Smooth muscle cell (in vitro differentiated cells): ENCODE data around the gene ST6GAL2. TPM values are rescaled to one million over a fixed set of nuclear protein-coding genes. Genes with fewer than 3 reads are reported as not detected.

Source experiments
- DNase-seq: peaks from one replicate; lab custom pipeline; 2025; ENCODE audit not compliant: unreplicated experiment; lab: John Stamatoyannopoulos, UW
- H2AFZ ChIP-seq: fragments of 200-600 bp; sonication (generic); 2 replicates; pipeline ENCODE4 v1.6.0; 2016; ENCODE audit warnings: antibody characterized with exemption, low read depth, mild to moderate bottlenecking
- H3F3A ChIP-seq: fragments of 200-600 bp; sonication (generic); 2 replicates; pipeline ENCODE4 v1.6.0; 2017; ENCODE audit warnings: antibody characterized with exemption, low read depth
- H3K27ac ChIP-seq: fragments of 200-600 bp; sonication (generic); 2 replicates; pipeline ENCODE4 v1.5.1; 2016; ENCODE audit warnings: low read depth, mild to moderate bottlenecking
- H3K27me3 ChIP-seq: fragments of 200-600 bp; sonication (generic); 2 replicates; pipeline ENCODE4 v1.6.1; 2016; ENCODE audit warnings: low read depth, mild to moderate bottlenecking
- H3K36me3 ChIP-seq: fragments of 200-600 bp; sonication (generic); 2 replicates; pipeline ENCODE4 v1.5.1; 2016; ENCODE audit warnings: low read depth
- H3K4me1 ChIP-seq: fragments of 200-600 bp; sonication (generic); 2 replicates; pipeline ENCODE4 v1.5.1; 2016; ENCODE audit warnings: low read depth
- H3K4me2 ChIP-seq: fragments of 200-600 bp; sonication (generic); 2 replicates; pipeline ENCODE4 v1.6.0; 2016; ENCODE audit warnings: mild to moderate bottlenecking
- H3K4me3 ChIP-seq: fragments of 200-600 bp; sonication (generic); 2 replicates; pipeline ENCODE4 v1.5.1; 2016; ENCODE audit warnings: mild to moderate bottlenecking
- H3K79me2 ChIP-seq: fragments of 200-600 bp; sonication (generic); 2 replicates; pipeline ENCODE4 v1.6.0; 2016; ENCODE audit warnings: low read depth, mild to moderate bottlenecking
- H3K9ac ChIP-seq: fragments of 200-600 bp; sonication (generic); 2 replicates; pipeline ENCODE4 v1.6.0; 2016; ENCODE audit warnings: low read depth
- H3K9me3 ChIP-seq: fragments of 200-600 bp; sonication (generic); replicated peaks from 2 replicates; pipeline ENCODE4 v1.5.1; 2016; ENCODE audit warnings: low read depth
- H4K20me1 ChIP-seq: fragments of 200-600 bp; sonication (generic); 2 replicates; pipeline ENCODE4 v1.6.0; 2016; ENCODE audit warnings: low read depth
- CTCF ChIP-seq: fragments of 200-600 bp; sonication (generic); IDR thresholded peaks from 2 replicates; pipeline ENCODE4 v1.5.1; 2017; ENCODE audit warnings: borderline replicate concordance, mild to moderate bottlenecking, antibody characterized with exemption; ENCODE audit not compliant: insufficient read depth, poor library complexity, severe bottlenecking
- WGBS: methylation state at CpG from one replicate; pipeline ENCODE4 v1.1.7; 2016; ENCODE audit warnings: low lambda C conversion rate; 5-methylcytosine and 5-hydroxymethylcytosine counted together
- polyA plus RNA-seq: library from polyadenylated mRNA; unstranded; fragments of >200 nt; fragmentation: Nextera tagmentation; extraction: Ambion mirVana; gene quantifications from 2 replicates; pipeline ENCODE4 v1.2.1, GENCODE V29; 2016
- total RNA-seq: library from RNA; depleted of rRNA; stranded (reverse); fragments of >200 nt; gene quantifications from 2 replicates; pipeline ENCODE4 v1.2.3, GENCODE V29; 2014

The ST6GAL2 gene
- total and polyA plus RNA-seq, 2 experiments from 2014 or later: 42.5 to 64.6 TPM

- H3K4me1 ChIP-seq: peaks cover 15% of the 10 kb centered on the region
- no peak overlapping the region for H3K4me3 ChIP-seq
- DNase-seq: no peak
- no peaks in the 10 kb centered on the region for H3K36me3 ChIP-seq
- no peaks in the 10 kb centered on the region for H4K20me1 ChIP-seq
- peak overlapping the region; percentile 76 for H3K27ac ChIP-seq
- no peaks in the 10 kb centered on the region for H3K9me3 ChIP-seq
- H3K27me3 ChIP-seq: no peaks in the 10 kb centered on the region
- no peak overlapping the region for H2AFZ ChIP-seq
- no peak overlapping the region for H3K9ac ChIP-seq
- no peaks in the 10 kb centered on the region for H3K79me2 ChIP-seq
- no peak for TF ChIP-seq CTCF
- H3F3A ChIP-seq: no peaks in the 10 kb centered on the region
- WGBS: 59% methylated on average over 5 of the region's 5 CpGs
- peak overlapping the region; percentile 22 for H3K4me2 ChIP-seq
Observed at GRCh38 chr2:106798826-106799552, 87.0 kb downstream of the ST6GAL2 start.

- no peak for DNase-seq
- Histone ChIP-seq H3K27me3 (no peaks in the 10 kb centered on the region), H2AFZ (no peak overlapping the region), H4K20me1 (no peaks in the 10 kb centered on the region), H3K4me2 (no peak overlapping the region), H3K9ac (no peak overlapping the region), H3K9me3 (no peaks in the 10 kb centered on the region), H3K27ac (no peak overlapping the region), H3K36me3 (no peaks in the 10 kb centered on the region), H3F3A (no peaks in the 10 kb centered on the region), H3K4me3 (no peak overlapping the region), H3K79me2 (no peaks in the 10 kb centered on the region), H3K4me1 (peaks cover 15% of the 10 kb centered on the region)
- no peak for TF ChIP-seq CTCF
- 94% methylated on average over 5 of the region's 5 CpGs for WGBS
Observed at GRCh38 chr2:106797494-106797893, 88.5 kb downstream of the ST6GAL2 start.

DNA sequence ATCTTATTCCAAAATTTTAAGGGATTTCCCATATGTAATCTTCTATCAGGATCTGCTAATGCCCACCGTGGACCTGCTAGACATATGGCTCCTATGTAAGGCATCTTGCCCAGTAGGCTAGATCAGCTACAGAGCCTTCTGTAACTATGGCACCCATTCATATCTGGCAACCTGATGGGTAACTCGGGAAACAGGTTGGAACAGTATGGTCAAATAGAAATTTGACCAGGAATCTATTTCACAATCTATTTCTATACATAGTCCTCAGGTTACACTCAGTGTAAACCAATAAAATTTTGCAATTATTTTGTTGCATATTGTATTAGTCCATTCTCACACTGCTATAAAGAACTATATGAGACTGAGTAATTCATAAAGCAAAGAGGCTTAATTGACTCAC is 93.3 kb downstream of the ST6GAL2 start:
- Histone ChIP-seq H3K27ac (no peak overlapping the region), H3K4me1 (no peaks in the 10 kb centered on the region), H3K9me3 (no peaks in the 10 kb centered on the region), H3K4me2 (no peak overlapping the region), H3K36me3 (no peaks in the 10 kb centered on the region), H3F3A (no peaks in the 10 kb centered on the region), H3K9ac (no peak overlapping the region), H2AFZ (no peak overlapping the region), H3K79me2 (no peaks in the 10 kb centered on the region), H4K20me1 (no peaks in the 10 kb centered on the region), H3K27me3 (no peaks in the 10 kb centered on the region), H3K4me3 (no peak overlapping the region)
- 78% methylated on average over 2 of the region's 2 CpGs for WGBS
- DNase-seq: no peak
- no peak for TF ChIP-seq CTCF

DNA sequence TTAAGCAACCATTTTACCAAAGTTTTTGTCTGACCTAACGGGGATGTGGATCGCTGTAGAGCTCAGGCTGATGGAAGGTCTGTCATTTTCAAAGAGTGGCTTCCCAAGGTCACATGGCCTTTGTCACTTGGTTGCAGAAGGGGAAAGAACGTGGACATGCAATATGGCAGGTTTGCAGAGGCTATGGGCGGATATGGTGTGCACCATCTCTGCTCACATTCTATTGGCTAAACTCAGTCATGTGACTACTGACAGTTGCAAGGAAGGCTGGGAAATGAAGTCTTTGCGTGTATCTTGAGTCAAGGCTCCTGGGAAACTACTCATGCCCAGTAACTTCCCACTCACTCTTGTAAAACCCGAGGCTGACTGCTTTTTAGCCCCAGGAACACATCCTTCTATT is 96.8 kb downstream of the ST6GAL2 start:
- no peaks in the 10 kb centered on the region for H3K4me1 ChIP-seq
- H3K79me2 ChIP-seq: no peaks in the 10 kb centered on the region
- H3K36me3 ChIP-seq: no peaks in the 10 kb centered on the region
- WGBS: 79% methylated on average over 6 of the region's 6 CpGs
- H3F3A ChIP-seq: no peaks in the 10 kb centered on the region
- H4K20me1 ChIP-seq: no peaks in the 10 kb centered on the region
- no peak overlapping the region for H3K4me2 ChIP-seq
- no peak overlapping the region for H3K27ac ChIP-seq
- no peak overlapping the region for H3K9ac ChIP-seq
- H3K27me3 ChIP-seq: no peaks in the 10 kb centered on the region
- H3K9me3 ChIP-seq: no peaks in the 10 kb centered on the region
- H2AFZ ChIP-seq: no peak overlapping the region
- no peak overlapping the region for H3K4me3 ChIP-seq
- TF ChIP-seq CTCF: no peak
- no peak for DNase-seq
